Transverse colon (tissue), 4 donors: ENCODE measurements around the gene CFAP69. TPM values are rescaled to one million over a fixed set of nuclear protein-coding genes. Genes with fewer than 3 reads are reported as not detected.

Experiments
- DNase-seq: peaks from one replicate; pipeline ENCODE4 v3.0.0-alpha.2; 2019
- H3K27ac ChIP-seq, 4 donors: fragments of 200-600 bp; sonication (generic); 2 replicates each; pipeline ENCODE4 v1.5.1; 2016 to 2018; ENCODE audit warnings: inconsistent platforms in 4 of 4
- H3K27me3 ChIP-seq: fragments of 200-600 bp; sonication (generic); 2 replicates; pipeline ENCODE4 v1.5.1; 2017; ENCODE audit warnings: inconsistent platforms
- H3K36me3 ChIP-seq, 4 donors: fragments of 200-600 bp; sonication (generic); 2 replicates each; pipeline ENCODE4 v1.5.1; 2017 to 2019; ENCODE audit warnings: inconsistent platforms in 4 of 4
- H3K4me1 ChIP-seq, 4 donors: fragments of 200-600 bp; sonication (generic); 2 replicates each; pipeline ENCODE4 v1.5.1; 2017 to 2020; ENCODE audit warnings: inconsistent platforms in 4 of 4
- H3K4me3 ChIP-seq, 4 donors: fragments of 200-600 bp; sonication (generic); 1 replicate in 1 of 4; 2 replicates in 3 of 4; pipeline versions ENCODE4 v1.5.1 to v1.6.1; 2017 to 2019; ENCODE audit warnings: inconsistent platforms in 4 of 4
- H3K9me3 ChIP-seq, 2 donors: fragments of 200-600 bp; sonication (generic); 2 replicates each; pipeline ENCODE4 v1.5.1; 2017 to 2019; ENCODE audit warnings: inconsistent platforms in 2 of 2
- CTCF ChIP-seq, 5 experiments: fragments of 200-600 bp in 3 of 5; fragments of 450-650 bp in 2 of 5; sonication (generic) in 3 of 5; IDR thresholded peaks; 1 replicate in 2 of 5; 2 replicates in 3 of 5; pipeline ENCODE4 v1.5.1; 2016 to 2017; ENCODE audit warnings: antibody characterized with exemption in 5 of 5, inconsistent platforms in 3 of 5, mild to moderate bottlenecking in 2 of 5, moderate library complexity in 1 of 5
- EP300 ChIP-seq: sonication (generic); formaldehyde crosslinking; IDR thresholded peaks from one replicate; pipeline ENCODE4 v1.6.1; 2017; ENCODE audit warnings: antibody characterized with exemption, low read depth
- POLR2A ChIP-seq: fragments of 450-650 bp; IDR thresholded peaks from one replicate; pipeline ENCODE4 v1.6.1; 2016; ENCODE audit warnings: antibody characterized with exemption, mild to moderate bottlenecking, moderate library complexity
- POLR2AphosphoS5 ChIP-seq, 3 donors: sonication (generic); formaldehyde crosslinking; IDR thresholded peaks; one replicate each; pipeline ENCODE4 v1.6.1; 2016; ENCODE audit warnings: antibody characterized with exemption in 3 of 3
- WGBS, 2 donors: methylation state at CpG; one replicate each; pipeline ENCODE4 v1.1.5; 2018; ENCODE audit warnings: low coverage in 1 of 2; 5-methylcytosine and 5-hydroxymethylcytosine counted together
- in situ Hi-C, 4 donors: fragments of 200-750 bp; cut with MboI; loops; one replicate each; pipeline versions ENCODE4 v1.15.0 to v1.15.1; 2017; ENCODE audit warnings: low sequenced_read_pairs in 3 of 4, low pct_ligation_motif_present in 1 of 4, low pct_unique_long_range_greater_than_20kb in 1 of 4
- intact Hi-C: fragments of 100-400 bp; cut with DNase I; formaldehyde crosslinking; loops from one replicate; pipeline ENCODE4 v1.15.1; 2023; ENCODE audit warnings: low total_unique reads
- total RNA-seq, 4 donors: library from RNA; depleted of rRNA; stranded (reverse); fragments of >200 nt; gene quantifications; one replicate each; pipeline ENCODE4 v1.1.0, GENCODE V29; 2016

CFAP69 gene
- total RNA-seq, 4 donors from 2014 or later = 1.4 to 6.8 (median 4.5) TPM

- Histone ChIP-seq H3K9me3 (no peaks in the 10 kb centered on the region), H3K27ac (peak overlapping the region; percentile 84 to 90 (median 87)), H3K4me3 (no peak overlapping the region), H3K36me3 (no peaks in the 10 kb centered on the region), H3K4me1 (peaks cover 0 to 15% (median 1%) of the 10 kb centered on the region in 4 donors), H3K27me3 (peaks cover 6% of the 10 kb centered on the region)
- DNase-seq = no peak
- no peak for TF ChIP-seq POLR2A
- no peak for TF ChIP-seq EP300
- in situ Hi-C loops = no loop called here
- WGBS, 2 donors = 77 to 79% methylated on average over 4 to 5 of the region's 5 CpGs
- intact Hi-C loops = no loop called here
These were observed 34.5 kb upstream of the CFAP69 start for GRCh38 chr7:90210475-90210874.

GRCh38 chr7:90210981-90211380, 34.0 kb upstream of the CFAP69 start:
- in situ Hi-C loops = no loop called here
- TF ChIP-seq POLR2AphosphoS5 (IDR thresholded peaks at IDR 0.05) (no peak), CTCF (IDR thresholded peaks at IDR 0.05) (no peak), EP300 (no peak), POLR2A (no peak)
- Histone ChIP-seq H3K27me3 (peaks cover 6% of the 10 kb centered on the region), H3K4me3 (peak overlapping the region; percentile 60 to 83 (median 63)), H3K27ac (peak overlapping the region; percentile 84 to 90 (median 87)), H3K9me3 (no peaks in the 10 kb centered on the region), H3K4me1 (peaks cover 0 to 15% (median 1%) of the 10 kb centered on the region in 4 donors), H3K36me3 (no peaks in the 10 kb centered on the region)
- intact Hi-C loops = no loop called here
- DNase-seq = no peak
- WGBS, 2 donors = 26 to 46% methylated on average over 11 of the region's 11 CpGs

- H3K27me3 ChIP-seq = peaks cover 6% of the 10 kb centered on the region
- peaks cover 0 to 15% (median 1%) of the 10 kb centered on the region in 4 donors for H3K4me1 ChIP-seq
- no peaks in the 10 kb centered on the region for H3K36me3 ChIP-seq
- H3K27ac ChIP-seq = peak within 1 kb of the TSS; percentile 84 to 90 (median 87)
- in situ Hi-C loops (no loop called here), intact Hi-C loops (no loop called here)
- H3K4me3 ChIP-seq = peak within 1 kb of the TSS; percentile 60 to 83 (median 63)
- WGBS, 2 donors = 1 to 4% methylated on average over 22 to 71 of the region's 73 CpGs
- no peaks in the 10 kb centered on the region for H3K9me3 ChIP-seq
- peak in 2 of 3 donors; percentile 66 to 82 for TF ChIP-seq POLR2AphosphoS5 (IDR thresholded peaks at IDR 0.05)
- TF ChIP-seq EP300 = no peak
- TF ChIP-seq CTCF (IDR thresholded peaks at IDR 0.05) = peak; percentile 69 to 93 (median 75)
- peak; percentile 80 for TF ChIP-seq POLR2A
- DNase-seq = peak; percentile 89
These were observed 33.4 kb upstream of the CFAP69 start, which contains the start of gene STEAP2 for GRCh38 chr7:90211391-90212148. Gene STEAP2, plus strand, starts transcription at chr7:90211740. Its CDS starts 13,343 bp downstream, at chr7:90225083.

GRCh38 chr7:90212149-90212495, 32.9 kb upstream of the CFAP69 start:
- intact Hi-C loops (no loop called here), in situ Hi-C loops (no loop called here)
- peak overlapping the region; percentile 60 to 83 (median 63) for H3K4me3 ChIP-seq
- peak overlapping the region; percentile 84 to 90 (median 87) for H3K27ac ChIP-seq
- H3K27me3 ChIP-seq = peaks cover 6% of the 10 kb centered on the region
- H3K36me3 ChIP-seq = no peaks in the 10 kb centered on the region
- H3K9me3 ChIP-seq = no peaks in the 10 kb centered on the region
- H3K4me1 ChIP-seq = peaks cover 0 to 15% (median 1%) of the 10 kb centered on the region in 4 donors
- no peak for DNase-seq
- TF ChIP-seq POLR2AphosphoS5 (IDR thresholded peaks at IDR 0.05) (no peak), CTCF (IDR thresholded peaks at IDR 0.05) (no peak), EP300 (no peak), POLR2A (no peak)
- WGBS, 2 donors = 18 to 30% methylated on average over 2 to 6 of the region's 6 CpGs
